ENCODE measurements around the gene HEATR5B.
"Not testable (repeated sequence)": the region's sequence is repeated elsewhere in the genome, so short reads cannot be mapped to it uniquely, and the experiment has no call there.

HEATR5B gene

GRCh38 chr2:36949845-36950244 lies 134.3 kb downstream of the HEATR5B start:
- Histone ChIP-seq H3K27me3 (ENCODE audit: insufficient read depth, low read depth) (no peaks in the 10 kb centered on the region), H2AFZ (ENCODE audit: low read depth) (no peak overlapping the region), H3K27ac (no peak overlapping the region), H3K4me1 (ENCODE audit: low read depth, poor library complexity, severe bottlenecking) (no peaks in the 10 kb centered on the region), H3K4me3 (IDR thresholded peaks at IDR 0.05; ENCODE audit: insufficient read depth, low read depth, low read length) (no peak overlapping the region), H4K20me1 (ENCODE audit: insufficient read depth) (no peaks in the 10 kb centered on the region), H3K4me2 (no peak overlapping the region), H3K9ac (no peak overlapping the region), H3K36me3 (ENCODE audit: insufficient read depth) (no peaks in the 10 kb centered on the region), H3K79me2 (ENCODE audit: insufficient read depth, low read depth) (no peaks in the 10 kb centered on the region)
- TF ChIP-seq, protein P1, sequence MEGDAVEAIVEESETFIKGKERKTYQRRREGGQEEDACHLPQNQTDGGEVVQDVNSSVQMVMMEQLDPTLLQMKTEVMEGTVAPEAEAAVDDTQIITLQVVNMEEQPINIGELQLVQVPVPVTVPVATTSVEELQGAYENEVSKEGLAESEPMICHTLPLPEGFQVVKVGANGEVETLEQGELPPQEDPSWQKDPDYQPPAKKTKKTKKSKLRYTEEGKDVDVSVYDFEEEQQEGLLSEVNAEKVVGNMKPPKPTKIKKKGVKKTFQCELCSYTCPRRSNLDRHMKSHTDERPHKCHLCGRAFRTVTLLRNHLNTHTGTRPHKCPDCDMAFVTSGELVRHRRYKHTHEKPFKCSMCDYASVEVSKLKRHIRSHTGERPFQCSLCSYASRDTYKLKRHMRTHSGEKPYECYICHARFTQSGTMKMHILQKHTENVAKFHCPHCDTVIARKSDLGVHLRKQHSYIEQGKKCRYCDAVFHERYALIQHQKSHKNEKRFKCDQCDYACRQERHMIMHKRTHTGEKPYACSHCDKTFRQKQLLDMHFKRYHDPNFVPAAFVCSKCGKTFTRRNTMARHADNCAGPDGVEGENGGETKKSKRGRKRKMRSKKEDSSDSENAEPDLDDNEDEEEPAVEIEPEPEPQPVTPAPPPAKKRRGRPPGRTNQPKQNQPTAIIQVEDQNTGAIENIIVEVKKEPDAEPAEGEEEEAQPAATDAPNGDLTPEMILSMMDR (conservative IDR thresholded peaks at IDR 0.05; ENCODE audit: low read depth, low read length) = no peak

- H3K79me2 ChIP-seq (ENCODE audit: insufficient read depth, low read depth); H3K27me3 ChIP-seq (ENCODE audit: insufficient read depth, low read depth); H3K36me3 ChIP-seq (ENCODE audit: insufficient read depth): not testable (repeated sequence)
Observed at GRCh38 chr2:36945240-36945639, 138.9 kb downstream of the HEATR5B start.

GRCh38 chr2:36941867-36942266 lies 142.3 kb downstream of the HEATR5B start:
- no peak overlapping the region for H3K4me3 ChIP-seq (IDR thresholded peaks at IDR 0.05; ENCODE audit: insufficient read depth, low read depth, low read length)
- H3K27ac ChIP-seq = no peak overlapping the region
- no peaks in the 10 kb centered on the region for H3K4me1 ChIP-seq (ENCODE audit: low read depth, poor library complexity, severe bottlenecking)
- H3K36me3 ChIP-seq (ENCODE audit: insufficient read depth) = no peaks in the 10 kb centered on the region
- H3K79me2 ChIP-seq (ENCODE audit: insufficient read depth, low read depth) = no peaks in the 10 kb centered on the region
- TF ChIP-seq, protein P1 (conservative IDR thresholded peaks at IDR 0.05; ENCODE audit: low read depth, low read length) = no peak
- no peak overlapping the region for H3K4me2 ChIP-seq
- H2AFZ ChIP-seq (ENCODE audit: low read depth) = no peak overlapping the region
- H4K20me1 ChIP-seq (ENCODE audit: insufficient read depth) = no peaks in the 10 kb centered on the region
- no peaks in the 10 kb centered on the region for H3K27me3 ChIP-seq (ENCODE audit: insufficient read depth, low read depth)
- H3K9ac ChIP-seq = no peak overlapping the region

More at GRCh38 chr2:36945240-36945639, 138.9 kb downstream of the HEATR5B start:
- not testable (repeated sequence) for H3K4me3 ChIP-seq (IDR thresholded peaks at IDR 0.05; ENCODE audit: insufficient read depth, low read depth, low read length); H2AFZ ChIP-seq (ENCODE audit: low read depth); H3K27ac ChIP-seq; H3K4me1 ChIP-seq (ENCODE audit: low read depth, poor library complexity, severe bottlenecking); H3K9ac ChIP-seq; H3K4me2 ChIP-seq; H4K20me1 ChIP-seq (ENCODE audit: insufficient read depth)

GRCh38 chr2:36936526-36936925 lies 147.6 kb downstream of the HEATR5B start:
- not testable (repeated sequence) for H3K9ac ChIP-seq; H3K4me2 ChIP-seq; H3K27me3 ChIP-seq (ENCODE audit: insufficient read depth, low read depth); H3K79me2 ChIP-seq (ENCODE audit: insufficient read depth, low read depth); H3K27ac ChIP-seq; H3K4me1 ChIP-seq (ENCODE audit: low read depth, poor library complexity, severe bottlenecking); H3K36me3 ChIP-seq (ENCODE audit: insufficient read depth); H2AFZ ChIP-seq (ENCODE audit: low read depth); H4K20me1 ChIP-seq (ENCODE audit: insufficient read depth); H3K4me3 ChIP-seq (IDR thresholded peaks at IDR 0.05; ENCODE audit: insufficient read depth, low read depth, low read length)

DNA sequence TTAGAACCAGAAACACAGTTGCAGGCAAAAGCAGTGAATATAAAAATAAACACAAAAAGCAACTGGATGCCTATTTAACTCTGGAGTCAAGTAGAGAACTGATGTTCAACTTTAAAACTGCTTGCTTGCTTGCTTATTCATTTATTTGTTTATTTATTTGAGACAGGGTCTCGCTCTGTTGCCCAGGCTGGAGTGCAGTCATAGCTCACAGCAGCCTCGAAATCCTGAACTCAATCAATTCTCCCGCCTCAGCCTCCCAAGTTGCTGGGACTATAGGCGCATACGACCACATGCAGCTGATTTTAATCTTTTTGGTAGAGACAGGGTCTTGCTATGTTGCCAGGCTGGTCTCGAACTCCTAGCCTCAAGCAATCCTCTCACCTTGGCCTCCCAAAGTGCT lies 152.5 kb downstream of the HEATR5B start:
- H3K27ac ChIP-seq; H2AFZ ChIP-seq (ENCODE audit: low read depth); H3K4me1 ChIP-seq (ENCODE audit: low read depth, poor library complexity, severe bottlenecking); H3K4me3 ChIP-seq (IDR thresholded peaks at IDR 0.05; ENCODE audit: insufficient read depth, low read depth, low read length); H3K36me3 ChIP-seq (ENCODE audit: insufficient read depth); H4K20me1 ChIP-seq (ENCODE audit: insufficient read depth); H3K79me2 ChIP-seq (ENCODE audit: insufficient read depth, low read depth); H3K27me3 ChIP-seq (ENCODE audit: insufficient read depth, low read depth); H3K4me2 ChIP-seq; H3K9ac ChIP-seq: not testable (repeated sequence)
